ENCODE measurements around the gene GABRG3. TPM values are rescaled to one million over a fixed set of nuclear protein-coding genes. Genes with fewer than 3 reads are reported as not detected.

The GABRG3 gene
- polyA plus RNA-seq, 2 of the 4 experiments (the other 2 are of a cell fraction) = 0.08 to 0.18 TPM

DNA sequence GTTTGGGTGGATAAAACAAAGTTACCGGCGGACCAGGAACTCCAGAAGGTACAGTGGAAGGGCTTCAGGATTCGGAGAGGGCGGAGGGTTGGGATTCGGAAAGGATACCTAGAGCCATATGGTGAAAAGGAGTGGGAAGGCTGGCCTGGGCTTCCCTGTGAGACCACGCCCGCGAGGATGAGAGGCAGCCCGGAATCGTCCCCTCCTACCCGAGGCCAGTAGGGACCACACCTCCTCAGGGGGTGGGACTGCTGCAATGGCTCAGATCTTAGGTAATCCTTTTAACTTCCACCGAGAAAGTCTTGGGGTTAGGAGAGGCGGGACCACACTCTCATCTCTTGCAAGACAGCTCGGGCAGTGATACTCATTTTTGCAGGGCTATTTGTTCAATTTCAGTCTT, 616.8 kb downstream of the GABRG3 start:
- H3K9me3 ChIP-seq = 0 out of 3 replicates have a peak, but pooled peaks cover 2% of the 10 kb centered on the region
- no peak for DNase-seq (ENCODE audit: low read depth in 1 of 2, low spot score in 1 of 2)
- ChIA-PET CTCF (interaction anchor here (0.9 kb wide), 1 partner anchor 21 kb away, joined by 3 read pairs; no protein-coding TSS in a partner anchor), POLR2A (no interaction called here)
- no peak overlapping the region for H3K27ac ChIP-seq
- 27% methylated on average over 13 of the region's 14 CpGs for WGBS (ENCODE audit: missing lambda C conversion rate)
- no peak overlapping the region for H3K4me2 ChIP-seq
- ATAC-seq = peak in 1 of 2 experiments; percentile 53; a peak in 1 of 6 replicates
- TF ChIP-seq RFX5 (IDR thresholded peaks at IDR 0.05) (no peak), POLR2AphosphoS2 (conservative IDR thresholded peaks at IDR 0.05; ENCODE audit: low read length) (no peak), CHD2 (IDR thresholded peaks at IDR 0.05; ENCODE audit: low read length, partially characterized antibody) (no peak), TP53 (CRISPR knock-in tag; IDR thresholded peaks at IDR 0.05) (no peak), MAFK (IDR thresholded peaks at IDR 0.05; ENCODE audit: partially characterized antibody) (no peak), SMC3 (IDR thresholded peaks at IDR 0.05) (no peak), RAD21 (conservative IDR thresholded peaks at IDR 0.05 in 1 of 2, IDR thresholded peaks at IDR 0.05 in 1 of 2) (no peak), RNF2 (IDR thresholded peaks at IDR 0.05; ENCODE audit: borderline replicate concordance, low read depth) (no peak)
- TF ChIP-seq, protein P1, sequence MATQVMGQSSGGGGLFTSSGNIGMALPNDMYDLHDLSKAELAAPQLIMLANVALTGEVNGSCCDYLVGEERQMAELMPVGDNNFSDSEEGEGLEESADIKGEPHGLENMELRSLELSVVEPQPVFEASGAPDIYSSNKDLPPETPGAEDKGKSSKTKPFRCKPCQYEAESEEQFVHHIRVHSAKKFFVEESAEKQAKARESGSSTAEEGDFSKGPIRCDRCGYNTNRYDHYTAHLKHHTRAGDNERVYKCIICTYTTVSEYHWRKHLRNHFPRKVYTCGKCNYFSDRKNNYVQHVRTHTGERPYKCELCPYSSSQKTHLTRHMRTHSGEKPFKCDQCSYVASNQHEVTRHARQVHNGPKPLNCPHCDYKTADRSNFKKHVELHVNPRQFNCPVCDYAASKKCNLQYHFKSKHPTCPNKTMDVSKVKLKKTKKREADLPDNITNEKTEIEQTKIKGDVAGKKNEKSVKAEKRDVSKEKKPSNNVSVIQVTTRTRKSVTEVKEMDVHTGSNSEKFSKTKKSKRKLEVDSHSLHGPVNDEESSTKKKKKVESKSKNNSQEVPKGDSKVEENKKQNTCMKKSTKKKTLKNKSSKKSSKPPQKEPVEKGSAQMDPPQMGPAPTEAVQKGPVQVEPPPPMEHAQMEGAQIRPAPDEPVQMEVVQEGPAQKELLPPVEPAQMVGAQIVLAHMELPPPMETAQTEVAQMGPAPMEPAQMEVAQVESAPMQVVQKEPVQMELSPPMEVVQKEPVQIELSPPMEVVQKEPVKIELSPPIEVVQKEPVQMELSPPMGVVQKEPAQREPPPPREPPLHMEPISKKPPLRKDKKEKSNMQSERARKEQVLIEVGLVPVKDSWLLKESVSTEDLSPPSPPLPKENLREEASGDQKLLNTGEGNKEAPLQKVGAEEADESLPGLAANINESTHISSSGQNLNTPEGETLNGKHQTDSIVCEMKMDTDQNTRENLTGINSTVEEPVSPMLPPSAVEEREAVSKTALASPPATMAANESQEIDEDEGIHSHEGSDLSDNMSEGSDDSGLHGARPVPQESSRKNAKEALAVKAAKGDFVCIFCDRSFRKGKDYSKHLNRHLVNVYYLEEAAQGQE (IDR thresholded peaks at IDR 0.05) = no peak
- TF ChIP-seq, protein P2, sequence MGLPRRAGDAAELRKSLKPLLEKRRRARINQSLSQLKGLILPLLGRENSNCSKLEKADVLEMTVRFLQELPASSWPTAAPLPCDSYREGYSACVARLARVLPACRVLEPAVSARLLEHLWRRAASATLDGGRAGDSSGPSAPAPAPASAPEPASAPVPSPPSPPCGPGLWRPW (IDR thresholded peaks at IDR 0.05) = no peak
- no peak overlapping the region for H3K4me3 ChIP-seq
- H3K4me1 ChIP-seq = no peaks in the 10 kb centered on the region
- no peak for FAIRE-seq

DNA sequence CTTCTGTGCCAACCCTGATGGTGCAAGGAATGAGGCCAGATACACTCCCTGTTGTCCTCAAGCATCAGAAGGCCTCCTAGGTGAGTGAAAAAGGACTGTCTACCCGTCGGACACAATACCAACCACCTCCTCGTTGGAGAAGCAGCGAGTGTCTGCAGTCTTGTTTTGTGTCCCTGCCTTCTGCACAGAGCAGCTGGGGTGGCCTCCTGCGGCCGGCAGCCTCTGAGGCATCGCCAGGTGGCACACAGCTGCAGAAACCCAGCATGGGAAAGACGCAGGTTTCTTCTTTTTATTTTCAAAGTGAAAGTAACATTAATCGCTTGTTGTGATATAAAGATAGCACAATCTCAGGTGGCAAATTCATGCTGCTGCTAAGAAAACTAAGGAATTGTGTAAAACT, 618.3 kb downstream of the GABRG3 start:
- DNase-seq (ENCODE audit: low read depth in 1 of 2, low spot score in 1 of 2) (no peak), FAIRE-seq (no peak), ATAC-seq (0 out of 6 replicates have a peak, but pooled peaks of 1 of the 2 experiments have one; percentile 19)
- no peaks in the 10 kb centered on the region for H3K4me1 ChIP-seq
- CTCF ChIA-PET = no interaction called here
- TF ChIP-seq RARB (CRISPR knock-in tag; IDR thresholded peaks at IDR 0.05) (no peak), CHD4 (IDR thresholded peaks at IDR 0.05; ENCODE audit: borderline replicate concordance) (no peak), ZC3H11A (IDR thresholded peaks at IDR 0.05) (no peak)
- TF ChIP-seq, protein P3, sequence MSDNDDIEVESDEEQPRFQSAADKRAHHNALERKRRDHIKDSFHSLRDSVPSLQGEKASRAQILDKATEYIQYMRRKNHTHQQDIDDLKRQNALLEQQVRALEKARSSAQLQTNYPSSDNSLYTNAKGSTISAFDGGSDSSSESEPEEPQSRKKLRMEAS (IDR thresholded peaks at IDR 0.05) = no peak
- no peak overlapping the region for H3K27ac ChIP-seq
- 18% methylated on average over 9 of the region's 9 CpGs for WGBS (ENCODE audit: missing lambda C conversion rate)
- POLR2A ChIA-PET = no interaction called here
- 0 out of 3 replicates have a peak, but pooled peaks cover 2% of the 10 kb centered on the region for H3K9me3 ChIP-seq
- H3K4me2 ChIP-seq = peak overlapping the region; percentile 30; the same call in 2 of the 3 replicates
- H3K4me3 ChIP-seq = no peak overlapping the region

DNA sequence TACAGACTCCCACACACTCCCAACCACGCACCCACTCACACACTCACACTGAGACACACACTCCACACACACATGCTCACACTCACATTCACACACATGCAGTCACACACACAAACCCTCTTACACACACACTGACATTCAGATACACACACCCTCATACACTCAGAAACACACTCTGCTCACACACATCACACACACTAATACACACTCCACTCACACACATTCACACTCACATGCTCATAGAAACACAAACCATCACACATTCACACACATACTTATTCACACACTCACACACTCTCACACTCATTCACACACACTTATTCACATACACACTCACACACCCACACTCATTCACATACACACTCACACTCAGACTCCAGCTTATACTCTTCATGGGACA, 618.8 kb downstream of the GABRG3 start:
- FAIRE-seq = no peak
- Histone ChIP-seq H3K4me2 (no peak overlapping the region), H3K27ac (no peak overlapping the region), H3K4me1 (no peaks in the 10 kb centered on the region), H3K9me3 (0 out of 3 replicates have a peak, but pooled peaks cover 2% of the 10 kb centered on the region), H3K4me3 (no peak overlapping the region)
- POLR2A ChIA-PET = no interaction called here
- 19% methylated on average over 1 of the region's 1 CpG for WGBS (ENCODE audit: missing lambda C conversion rate)
- no peak for DNase-seq (ENCODE audit: low read depth in 1 of 2, low spot score in 1 of 2)
- CTCF ChIA-PET = no interaction called here
- no peak for ATAC-seq
- TF ChIP-seq BHLHE40 (IDR thresholded peaks at IDR 0.05; ENCODE audit: low read depth, low read length) (no peak), ZFP36 (IDR thresholded peaks at IDR 0.05; ENCODE audit: borderline replicate concordance, partially characterized antibody) (no peak), PHF8 (IDR thresholded peaks at IDR 0.05; ENCODE audit: borderline replicate concordance, low read depth) (no peak), NR3C1 (IDR thresholded peaks at IDR 0.05) (no peak), EHF (CRISPR knock-in tag; IDR thresholded peaks at IDR 0.05) (no peak), EHMT2 (IDR thresholded peaks at IDR 0.05; ENCODE audit: low read depth) (no peak), CBX2 (IDR thresholded peaks at IDR 0.05; ENCODE audit: borderline replicate concordance, low read depth) (no peak), JUNB (IDR thresholded peaks at IDR 0.05) (no peak), MAZ (IDR thresholded peaks at IDR 0.05; ENCODE audit: borderline replicate concordance, low read depth, low read length) (no peak), GATA3 (IDR thresholded peaks at IDR 0.05; ENCODE audit: borderline replicate concordance) (no peak)
- TF ChIP-seq, protein P4, sequence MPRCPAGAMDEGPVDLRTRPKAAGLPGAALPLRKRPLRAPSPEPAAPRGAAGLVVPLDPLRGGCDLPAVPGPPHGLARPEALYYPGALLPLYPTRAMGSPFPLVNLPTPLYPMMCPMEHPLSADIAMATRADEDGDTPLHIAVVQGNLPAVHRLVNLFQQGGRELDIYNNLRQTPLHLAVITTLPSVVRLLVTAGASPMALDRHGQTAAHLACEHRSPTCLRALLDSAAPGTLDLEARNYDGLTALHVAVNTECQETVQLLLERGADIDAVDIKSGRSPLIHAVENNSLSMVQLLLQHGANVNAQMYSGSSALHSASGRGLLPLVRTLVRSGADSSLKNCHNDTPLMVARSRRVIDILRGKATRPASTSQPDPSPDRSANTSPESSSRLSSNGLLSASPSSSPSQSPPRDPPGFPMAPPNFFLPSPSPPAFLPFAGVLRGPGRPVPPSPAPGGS (IDR thresholded peaks at IDR 0.05) = no peak
- TF ChIP-seq, protein P5, sequence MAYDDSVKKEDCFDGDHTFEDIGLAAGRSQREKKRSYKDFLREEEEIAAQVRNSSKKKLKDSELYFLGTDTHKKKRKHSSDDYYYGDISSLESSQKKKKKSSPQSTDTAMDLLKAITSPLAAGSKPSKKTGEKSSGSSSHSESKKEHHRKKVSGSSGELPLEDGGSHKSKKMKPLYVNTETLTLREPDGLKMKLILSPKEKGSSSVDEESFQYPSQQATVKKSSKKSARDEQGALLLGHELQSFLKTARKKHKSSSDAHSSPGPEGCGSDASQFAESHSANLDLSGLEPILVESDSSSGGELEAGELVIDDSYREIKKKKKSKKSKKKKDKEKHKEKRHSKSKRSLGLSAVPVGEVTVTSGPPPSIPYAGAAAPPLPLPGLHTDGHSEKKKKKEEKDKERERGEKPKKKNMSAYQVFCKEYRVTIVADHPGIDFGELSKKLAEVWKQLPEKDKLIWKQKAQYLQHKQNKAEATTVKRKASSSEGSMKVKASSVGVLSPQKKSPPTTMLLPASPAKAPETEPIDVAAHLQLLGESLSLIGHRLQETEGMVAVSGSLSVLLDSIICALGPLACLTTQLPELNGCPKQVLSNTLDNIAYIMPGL (CRISPR knock-in tag; IDR thresholded peaks at IDR 0.05; ENCODE audit: borderline replicate concordance) = no peak
- TF ChIP-seq, protein P6, sequence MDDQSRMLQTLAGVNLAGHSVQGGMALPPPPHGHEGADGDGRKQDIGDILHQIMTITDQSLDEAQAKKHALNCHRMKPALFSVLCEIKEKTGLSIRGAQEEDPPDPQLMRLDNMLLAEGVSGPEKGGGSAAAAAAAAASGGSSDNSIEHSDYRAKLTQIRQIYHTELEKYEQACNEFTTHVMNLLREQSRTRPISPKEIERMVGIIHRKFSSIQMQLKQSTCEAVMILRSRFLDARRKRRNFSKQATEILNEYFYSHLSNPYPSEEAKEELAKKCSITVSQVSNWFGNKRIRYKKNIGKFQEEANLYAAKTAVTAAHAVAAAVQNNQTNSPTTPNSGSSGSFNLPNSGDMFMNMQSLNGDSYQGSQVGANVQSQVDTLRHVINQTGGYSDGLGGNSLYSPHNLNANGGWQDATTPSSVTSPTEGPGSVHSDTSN (IDR thresholded peaks at IDR 0.05) = no peak
